Measurements from ENCODE around the gene RGS9.

- no peak for TF ChIP-seq CTCF (IDR thresholded peaks at IDR 0.05)
- TF ChIP-seq POLR2A (IDR thresholded peaks at IDR 0.05), result no peak
Observed at GRCh38 chr17:65201331-65201730, 64.2 kb downstream of the RGS9 start.
